Ishikawa (cell line): ENCODE results near the gene THAP4.

Source experiments
- CEBPB ChIP-seq: IDR thresholded peaks from 2 replicates; pipeline ENCODE4 v1.6.1; 2012
- CREB1 ChIP-seq: IDR thresholded peaks from 2 replicates; pipeline ENCODE4 v1.6.1; 2012; ENCODE audit warnings: low read depth
- EGR1 ChIP-seq: IDR thresholded peaks from 2 replicates; pipeline ENCODE4 v1.6.1; 2012
- EP300 ChIP-seq: IDR thresholded peaks from 2 replicates; pipeline ENCODE4 v1.6.1; 2012; ENCODE audit warnings: borderline replicate concordance
- FOXM1 ChIP-seq: IDR thresholded peaks from 2 replicates; pipeline ENCODE4 v1.6.1; 2012; ENCODE audit warnings: low read depth, borderline replicate concordance
- NFIC ChIP-seq: IDR thresholded peaks from 2 replicates; pipeline ENCODE4 v1.6.1; 2012
- RAD21 ChIP-seq: IDR thresholded peaks from 2 replicates; pipeline ENCODE4 v1.6.1; 2012; ENCODE audit warnings: low read depth
- TAF1 ChIP-seq: IDR thresholded peaks from 2 replicates; pipeline ENCODE4 v1.6.1; 2012; ENCODE audit warnings: low read depth, mild to moderate bottlenecking
- TCF12 ChIP-seq: IDR thresholded peaks from 2 replicates; pipeline ENCODE4 v1.6.1; 2012; ENCODE audit warnings: low read depth
- TEAD4 ChIP-seq: IDR thresholded peaks from 2 replicates; pipeline ENCODE4 v1.6.1; 2012
- YY1 ChIP-seq: IDR thresholded peaks from 2 replicates; pipeline ENCODE4 v1.6.1; 2012; ENCODE audit warnings: low read depth
- ZBTB7A ChIP-seq: IDR thresholded peaks from 2 replicates; pipeline ENCODE4 v1.6.1; 2012; ENCODE audit warnings: low read depth
- TF ChIP-seq, protein P1 (sequence below): IDR thresholded peaks from 2 replicates; pipeline ENCODE4 v1.6.1; 2012
- TF ChIP-seq, protein P2 (sequence below): IDR thresholded peaks from 2 replicates; pipeline ENCODE4 v1.6.1; 2012; ENCODE audit warnings: low read depth, mild to moderate bottlenecking
- TF ChIP-seq, protein P3 (sequence below): IDR thresholded peaks from 2 replicates; pipeline ENCODE4 v1.6.1; 2012

Gene THAP4

DNA sequence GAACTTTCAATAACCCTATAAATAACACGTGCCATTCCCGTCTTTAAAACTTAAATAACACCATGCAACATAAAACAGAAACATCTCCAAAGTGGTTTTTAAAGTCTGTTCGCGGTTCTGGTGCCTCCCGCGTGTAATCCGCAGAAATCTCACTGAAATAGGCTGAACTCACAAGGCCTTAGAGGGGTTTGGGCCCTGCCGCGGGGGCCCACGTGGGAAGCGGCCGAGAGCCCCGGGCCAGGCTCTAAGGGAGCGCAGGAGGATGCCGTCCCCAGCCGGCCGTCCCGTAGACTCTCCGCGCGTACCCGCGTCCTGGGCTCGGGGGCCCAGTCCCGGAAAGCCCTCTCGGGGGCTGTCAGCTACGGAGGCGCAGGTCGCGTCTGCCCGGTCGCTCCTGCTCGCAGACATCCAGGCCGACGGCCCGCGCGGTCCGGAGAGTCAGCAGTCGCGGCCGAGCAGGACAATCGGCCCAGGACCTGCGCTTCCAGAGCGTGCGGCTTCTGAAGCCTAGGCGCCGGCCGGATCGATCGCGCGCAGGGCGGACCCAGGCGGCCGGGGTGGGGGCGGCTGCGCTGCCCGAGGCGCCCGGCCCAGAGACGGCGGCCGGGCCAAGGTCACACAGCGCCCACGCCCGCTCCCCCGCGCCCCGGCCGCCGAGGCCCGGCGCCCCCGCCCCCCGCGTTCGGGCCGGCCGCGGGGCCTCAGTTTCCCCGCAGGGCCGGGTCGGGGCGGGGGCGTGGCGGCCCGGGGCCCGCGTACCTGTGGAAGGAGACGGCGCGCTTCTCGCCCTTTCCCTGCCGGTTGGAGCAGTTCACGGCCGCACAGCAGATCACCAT lies 558 bp downstream of the THAP4 start:
- TF ChIP-seq ZBTB7A (0 out of 2 replicates have a peak, but pooled peaks have one; percentile 10), EGR1 (no peak)
- TF ChIP-seq, protein P1, sequence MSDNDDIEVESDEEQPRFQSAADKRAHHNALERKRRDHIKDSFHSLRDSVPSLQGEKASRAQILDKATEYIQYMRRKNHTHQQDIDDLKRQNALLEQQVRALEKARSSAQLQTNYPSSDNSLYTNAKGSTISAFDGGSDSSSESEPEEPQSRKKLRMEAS = peak; percentile 70

DNA sequence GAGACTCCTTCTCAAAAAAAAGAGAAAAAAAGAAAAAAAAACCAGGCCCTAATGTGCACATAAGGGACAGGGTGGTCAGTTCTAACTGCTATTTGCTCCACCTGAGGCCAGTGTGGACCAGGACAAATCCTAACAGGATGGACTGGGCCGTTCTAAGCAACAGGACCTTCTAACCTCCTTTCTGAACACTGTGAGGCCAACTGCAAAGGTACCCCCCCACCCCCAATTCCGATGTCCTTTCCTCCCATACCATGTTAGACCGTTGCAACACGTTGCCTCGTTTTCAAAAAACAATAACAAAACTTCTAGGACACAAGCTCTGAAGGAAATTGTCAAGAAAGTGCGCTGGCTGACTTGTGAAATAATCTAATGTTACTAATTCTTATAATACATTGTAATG lies 1.2 kb downstream of the THAP4 start:
- TF ChIP-seq EP300 (no peak), TCF12 (no peak), EGR1 (no peak), TEAD4 (no peak), CREB1 (no peak), ZBTB7A (no peak), YY1 (no peak), FOXM1 (no peak), CEBPB (no peak), NFIC (no peak), TAF1 (no peak), RAD21 (no peak)
- TF ChIP-seq, protein P2, sequence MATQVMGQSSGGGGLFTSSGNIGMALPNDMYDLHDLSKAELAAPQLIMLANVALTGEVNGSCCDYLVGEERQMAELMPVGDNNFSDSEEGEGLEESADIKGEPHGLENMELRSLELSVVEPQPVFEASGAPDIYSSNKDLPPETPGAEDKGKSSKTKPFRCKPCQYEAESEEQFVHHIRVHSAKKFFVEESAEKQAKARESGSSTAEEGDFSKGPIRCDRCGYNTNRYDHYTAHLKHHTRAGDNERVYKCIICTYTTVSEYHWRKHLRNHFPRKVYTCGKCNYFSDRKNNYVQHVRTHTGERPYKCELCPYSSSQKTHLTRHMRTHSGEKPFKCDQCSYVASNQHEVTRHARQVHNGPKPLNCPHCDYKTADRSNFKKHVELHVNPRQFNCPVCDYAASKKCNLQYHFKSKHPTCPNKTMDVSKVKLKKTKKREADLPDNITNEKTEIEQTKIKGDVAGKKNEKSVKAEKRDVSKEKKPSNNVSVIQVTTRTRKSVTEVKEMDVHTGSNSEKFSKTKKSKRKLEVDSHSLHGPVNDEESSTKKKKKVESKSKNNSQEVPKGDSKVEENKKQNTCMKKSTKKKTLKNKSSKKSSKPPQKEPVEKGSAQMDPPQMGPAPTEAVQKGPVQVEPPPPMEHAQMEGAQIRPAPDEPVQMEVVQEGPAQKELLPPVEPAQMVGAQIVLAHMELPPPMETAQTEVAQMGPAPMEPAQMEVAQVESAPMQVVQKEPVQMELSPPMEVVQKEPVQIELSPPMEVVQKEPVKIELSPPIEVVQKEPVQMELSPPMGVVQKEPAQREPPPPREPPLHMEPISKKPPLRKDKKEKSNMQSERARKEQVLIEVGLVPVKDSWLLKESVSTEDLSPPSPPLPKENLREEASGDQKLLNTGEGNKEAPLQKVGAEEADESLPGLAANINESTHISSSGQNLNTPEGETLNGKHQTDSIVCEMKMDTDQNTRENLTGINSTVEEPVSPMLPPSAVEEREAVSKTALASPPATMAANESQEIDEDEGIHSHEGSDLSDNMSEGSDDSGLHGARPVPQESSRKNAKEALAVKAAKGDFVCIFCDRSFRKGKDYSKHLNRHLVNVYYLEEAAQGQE = no peak
- TF ChIP-seq, protein P3, sequence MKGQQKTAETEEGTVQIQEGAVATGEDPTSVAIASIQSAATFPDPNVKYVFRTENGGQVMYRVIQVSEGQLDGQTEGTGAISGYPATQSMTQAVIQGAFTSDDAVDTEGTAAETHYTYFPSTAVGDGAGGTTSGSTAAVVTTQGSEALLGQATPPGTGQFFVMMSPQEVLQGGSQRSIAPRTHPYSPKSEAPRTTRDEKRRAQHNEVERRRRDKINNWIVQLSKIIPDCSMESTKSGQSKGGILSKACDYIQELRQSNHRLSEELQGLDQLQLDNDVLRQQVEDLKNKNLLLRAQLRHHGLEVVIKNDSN = no peak
- TF ChIP-seq, protein P1 = no peak

DNA sequence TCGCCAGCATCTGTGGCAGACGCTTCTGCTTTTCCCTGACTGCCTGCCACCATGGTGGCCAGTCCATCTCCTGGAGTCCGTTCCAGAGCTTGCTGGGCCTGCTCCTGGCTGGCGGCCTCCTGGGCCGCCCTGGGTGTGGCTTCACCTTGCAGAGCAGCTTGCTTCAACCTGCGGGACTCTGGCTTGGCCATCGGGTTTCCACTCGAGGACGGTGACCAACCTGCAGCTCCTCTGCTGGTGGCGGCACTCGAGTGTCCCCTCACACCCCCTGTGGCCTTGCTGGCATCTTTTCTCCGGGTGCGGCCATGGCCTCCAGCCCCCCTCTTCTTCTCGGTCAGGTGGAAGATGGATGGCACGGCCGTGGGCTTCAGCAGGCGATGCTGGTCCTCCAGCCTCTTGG lies 3.4 kb downstream of the THAP4 start:
- TF ChIP-seq NFIC (no peak), FOXM1 (no peak), RAD21 (no peak), TAF1 (no peak), CEBPB (no peak), EP300 (no peak), TCF12 (no peak), YY1 (no peak), ZBTB7A (no peak), TEAD4 (no peak), CREB1 (no peak), EGR1 (no peak)
- TF ChIP-seq, protein P1 = no peak
- TF ChIP-seq, protein P2 = no peak
- TF ChIP-seq, protein P3 = no peak

DNA sequence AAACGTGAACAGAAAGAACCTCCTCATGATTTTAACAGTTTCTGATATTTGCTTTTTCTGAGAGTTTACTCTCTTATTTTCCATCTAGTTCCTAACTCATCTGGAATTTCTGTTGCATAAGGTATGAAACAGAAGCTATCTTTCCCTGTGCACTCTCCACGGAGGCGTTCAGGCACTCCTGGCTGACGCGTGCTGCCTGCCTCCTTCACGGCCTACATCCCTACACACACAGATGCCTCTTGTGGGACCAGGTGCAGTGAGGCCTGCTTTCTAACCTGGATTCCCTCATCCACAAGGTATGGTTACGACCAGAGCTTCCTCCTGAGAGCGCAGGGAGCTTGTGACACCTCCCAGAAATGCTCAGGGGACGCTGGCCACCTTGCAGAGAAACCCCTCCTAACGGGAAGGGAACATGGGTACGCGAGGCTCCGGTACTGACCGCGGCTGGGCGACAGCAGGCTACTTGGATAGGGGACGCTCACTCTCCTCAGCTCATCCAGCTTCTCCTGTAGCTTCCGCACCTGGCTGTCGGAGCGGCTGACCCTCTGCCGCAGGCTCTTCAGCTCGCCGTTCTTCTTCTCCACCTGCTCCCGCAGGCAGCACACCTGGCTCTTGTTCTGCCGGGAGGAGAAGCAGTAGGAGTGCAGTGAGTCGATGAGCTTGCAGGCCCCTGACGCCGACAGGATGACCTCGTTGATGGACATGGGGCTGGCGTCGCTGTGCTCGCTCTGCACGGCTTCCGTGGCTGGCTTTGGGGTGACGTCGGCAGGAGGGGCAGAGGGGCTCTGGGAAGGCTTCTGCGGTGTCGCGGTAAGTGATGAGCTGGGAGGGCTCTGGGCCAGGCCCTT lies 4.3 kb downstream of the THAP4 start:
- TF ChIP-seq TAF1 (no peak), EGR1 (no peak), ZBTB7A (no peak), CREB1 (no peak), NFIC (no peak), CEBPB (no peak), EP300 (no peak), YY1 (no peak), RAD21 (no peak)
- TF ChIP-seq, protein P2 = no peak
